ENCODE results near the gene TBC1D2B.

The TBC1D2B gene

GRCh38 chr15:78071383-78071782 is 6.1 kb downstream of the TBC1D2B start:
- TF ChIP-seq, protein P1, sequence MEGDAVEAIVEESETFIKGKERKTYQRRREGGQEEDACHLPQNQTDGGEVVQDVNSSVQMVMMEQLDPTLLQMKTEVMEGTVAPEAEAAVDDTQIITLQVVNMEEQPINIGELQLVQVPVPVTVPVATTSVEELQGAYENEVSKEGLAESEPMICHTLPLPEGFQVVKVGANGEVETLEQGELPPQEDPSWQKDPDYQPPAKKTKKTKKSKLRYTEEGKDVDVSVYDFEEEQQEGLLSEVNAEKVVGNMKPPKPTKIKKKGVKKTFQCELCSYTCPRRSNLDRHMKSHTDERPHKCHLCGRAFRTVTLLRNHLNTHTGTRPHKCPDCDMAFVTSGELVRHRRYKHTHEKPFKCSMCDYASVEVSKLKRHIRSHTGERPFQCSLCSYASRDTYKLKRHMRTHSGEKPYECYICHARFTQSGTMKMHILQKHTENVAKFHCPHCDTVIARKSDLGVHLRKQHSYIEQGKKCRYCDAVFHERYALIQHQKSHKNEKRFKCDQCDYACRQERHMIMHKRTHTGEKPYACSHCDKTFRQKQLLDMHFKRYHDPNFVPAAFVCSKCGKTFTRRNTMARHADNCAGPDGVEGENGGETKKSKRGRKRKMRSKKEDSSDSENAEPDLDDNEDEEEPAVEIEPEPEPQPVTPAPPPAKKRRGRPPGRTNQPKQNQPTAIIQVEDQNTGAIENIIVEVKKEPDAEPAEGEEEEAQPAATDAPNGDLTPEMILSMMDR (conservative IDR thresholded peaks at IDR 0.05; ENCODE audit: low read depth, low read length), result no peak

GRCh38 chr15:78070049-78070700 is 7.3 kb downstream of the TBC1D2B start:
- no peak for DNase-seq (ENCODE audit: low read depth)
- TF ChIP-seq, protein P1 (conservative IDR thresholded peaks at IDR 0.05; ENCODE audit: low read depth, low read length), result no peak
- no peak overlapping the region for H3K4me3 ChIP-seq (ENCODE audit: low read depth, low read length)

More at GRCh38 chr15:78071383-78071782, 6.1 kb downstream of the TBC1D2B start:
- DNase-seq (ENCODE audit: low read depth), result no peak
- H3K4me3 ChIP-seq (ENCODE audit: low read depth, low read length), result no peak overlapping the region

DNA sequence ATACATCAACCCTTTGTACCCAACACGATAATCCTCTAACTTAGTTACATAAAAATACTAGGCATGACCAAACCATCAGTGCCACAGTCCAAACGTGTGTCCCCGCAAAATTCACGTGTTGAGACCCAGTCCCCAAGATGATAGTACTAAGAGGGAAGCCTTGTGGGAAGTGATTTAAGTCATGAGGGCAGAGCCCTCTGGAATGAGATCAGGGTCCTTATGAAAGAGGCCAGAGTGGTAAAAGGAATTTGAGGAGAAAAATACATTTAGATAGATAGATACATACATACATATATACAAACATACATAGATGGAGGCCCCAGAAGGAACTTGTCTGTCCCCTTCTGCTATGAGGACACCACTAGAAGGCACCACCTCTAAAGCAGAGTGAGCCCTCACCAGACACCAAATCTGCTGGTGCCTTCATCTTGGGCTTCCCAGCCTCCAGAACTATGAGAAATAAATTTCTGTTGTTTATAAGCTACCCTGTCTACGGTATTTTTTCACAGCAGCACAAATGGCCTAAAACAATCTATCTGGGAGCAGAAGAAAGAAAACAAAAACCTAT is 8.0 kb downstream of the TBC1D2B start:
- no peak overlapping the region for H3K4me3 ChIP-seq (ENCODE audit: low read depth, low read length)
- DNase-seq (ENCODE audit: low read depth), result no peak
- TF ChIP-seq, protein P1 (conservative IDR thresholded peaks at IDR 0.05; ENCODE audit: low read depth, low read length), result no peak

DNA sequence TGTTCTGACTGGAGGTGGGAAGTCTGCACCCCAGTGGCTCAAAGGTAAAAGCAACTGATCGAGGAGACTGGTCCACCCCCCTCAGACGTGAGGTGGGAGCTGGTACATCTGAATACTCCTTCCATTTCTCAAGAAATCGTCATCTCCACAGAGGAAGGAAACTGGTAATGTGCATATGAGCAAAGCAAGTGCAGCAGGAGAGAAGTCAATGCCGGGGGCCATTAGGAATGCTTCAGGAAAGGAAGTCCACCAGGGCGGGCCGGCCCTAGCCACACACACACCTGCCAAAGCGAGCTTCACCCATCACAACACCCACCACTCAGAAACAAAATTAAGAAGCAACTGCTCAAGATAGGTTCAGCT is 8.5 kb downstream of the TBC1D2B start:
- H3K4me3 ChIP-seq (ENCODE audit: low read depth, low read length), result no peak overlapping the region
- TF ChIP-seq, protein P1 (conservative IDR thresholded peaks at IDR 0.05; ENCODE audit: low read depth, low read length), result no peak
- DNase-seq (ENCODE audit: low read depth), result no peak

GRCh38 chr15:78067328-78068228 is 9.9 kb downstream of the TBC1D2B start:
- no peak for DNase-seq (ENCODE audit: low read depth)
- TF ChIP-seq, protein P1 (conservative IDR thresholded peaks at IDR 0.05; ENCODE audit: low read depth, low read length), result no peak
- H3K4me3 ChIP-seq (ENCODE audit: low read depth, low read length), result no peak overlapping the region

DNA sequence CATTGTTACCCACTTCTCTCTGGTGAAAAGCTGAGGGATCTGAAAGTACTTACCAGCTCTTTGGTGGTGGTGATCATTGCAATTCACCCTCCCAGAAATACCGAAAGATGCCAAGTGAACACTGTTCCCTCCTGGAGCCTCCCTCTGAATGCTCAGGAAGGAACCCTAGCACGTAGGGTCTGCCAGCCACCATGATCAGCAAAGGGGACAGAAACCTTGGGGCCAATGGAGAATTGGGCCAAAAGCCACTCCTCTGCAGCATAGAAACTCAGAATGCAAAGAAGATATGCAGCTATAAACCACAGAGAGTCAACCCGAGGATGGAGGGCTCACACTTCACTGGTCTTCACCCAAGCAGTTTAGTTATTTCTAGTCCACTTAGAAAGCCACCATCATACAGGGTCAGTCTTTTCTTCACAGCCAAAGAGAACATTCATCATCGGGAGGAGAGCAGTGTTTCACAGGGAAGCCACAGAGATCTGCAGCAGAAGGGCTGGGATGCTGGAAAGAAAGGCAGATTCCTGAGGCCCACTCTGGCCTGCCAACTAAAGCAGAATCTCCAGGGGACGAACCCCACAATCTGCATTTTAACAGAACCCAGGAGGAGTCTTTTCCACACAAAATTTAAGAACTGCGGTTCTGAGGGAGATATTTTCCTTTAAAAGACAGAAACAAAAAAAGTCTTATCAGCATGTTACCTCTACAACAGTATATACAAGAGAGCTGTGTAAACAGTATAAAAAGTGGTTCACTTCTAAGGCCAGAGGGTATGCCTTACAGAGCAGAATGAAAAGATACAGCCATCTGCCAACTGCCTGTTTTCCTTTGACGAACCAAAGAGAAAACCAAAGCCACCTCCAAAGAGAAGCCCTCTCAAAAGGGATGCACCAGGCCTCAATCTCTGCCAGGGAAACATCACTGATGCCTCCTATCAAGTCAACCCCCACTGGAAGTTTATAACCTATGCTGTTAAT is 11.3 kb downstream of the TBC1D2B start:
- no peak overlapping the region for H3K4me3 ChIP-seq (ENCODE audit: low read depth, low read length)
- peak; percentile 54 for DNase-seq (ENCODE audit: low read depth)
- TF ChIP-seq, protein P1 (conservative IDR thresholded peaks at IDR 0.05; ENCODE audit: low read depth, low read length), result no peak

All from choroid plexus epithelial cell (primary cell).